ENCODE measurements around the gene SSH2. TPM values are rescaled to one million over a fixed set of nuclear protein-coding genes. Genes with fewer than 3 reads are reported as not detected.

Gene SSH2
- total RNA-seq, 4 donors from 2014 or later = 20.7 to 31.1 (median 23.1) TPM

DNA sequence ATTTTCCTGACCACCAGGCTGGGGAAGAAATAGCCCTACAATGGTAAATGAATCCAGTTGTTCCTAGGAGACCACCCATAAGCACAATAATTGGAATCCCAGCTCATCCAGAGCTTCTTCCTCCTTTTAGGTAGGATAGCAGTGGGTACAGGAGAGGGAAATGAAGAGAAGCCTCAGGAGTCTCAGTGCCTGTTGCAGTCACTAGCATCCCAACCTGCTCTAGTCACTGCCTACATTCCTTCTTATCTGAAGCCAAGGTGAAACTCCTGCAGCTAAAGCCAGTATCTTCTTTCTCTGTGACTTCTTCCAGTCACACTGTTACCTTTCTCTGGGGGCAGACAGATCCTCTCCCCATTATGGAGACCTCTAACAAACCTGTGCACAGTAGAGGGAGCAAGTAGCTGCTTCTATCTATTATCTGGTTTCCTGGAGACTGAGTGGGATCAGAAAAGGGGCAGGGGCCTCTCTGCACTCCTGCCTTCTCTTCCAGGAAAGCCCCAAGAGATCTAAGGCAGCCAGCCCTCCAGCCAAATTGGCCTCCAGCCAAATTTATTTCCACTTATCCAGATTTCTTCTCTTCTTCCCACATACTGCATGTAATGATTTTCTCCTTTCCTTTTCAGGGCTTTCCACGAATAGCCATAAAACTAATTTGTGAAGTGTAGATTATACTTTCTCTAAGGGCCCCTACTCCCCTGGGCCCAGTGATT lies 85.5 kb downstream of the SSH2 start:
- H3K36me3 ChIP-seq = no peaks in the 10 kb centered on the region
- intact Hi-C loops (cut with DNase I) = no loop called here
- H3K4me1 ChIP-seq = peaks cover 0 to 11% (median 4%) of the 10 kb centered on the region in 4 donors
- TF ChIP-seq POLR2A (IDR thresholded peaks at IDR 0.05; ENCODE audit: low read depth) (no peak), POLR2AphosphoS5 (IDR thresholded peaks at IDR 0.05) (no peak), EP300 (IDR thresholded peaks at IDR 0.05) (no peak)
- TF ChIP-seq, protein P1, sequence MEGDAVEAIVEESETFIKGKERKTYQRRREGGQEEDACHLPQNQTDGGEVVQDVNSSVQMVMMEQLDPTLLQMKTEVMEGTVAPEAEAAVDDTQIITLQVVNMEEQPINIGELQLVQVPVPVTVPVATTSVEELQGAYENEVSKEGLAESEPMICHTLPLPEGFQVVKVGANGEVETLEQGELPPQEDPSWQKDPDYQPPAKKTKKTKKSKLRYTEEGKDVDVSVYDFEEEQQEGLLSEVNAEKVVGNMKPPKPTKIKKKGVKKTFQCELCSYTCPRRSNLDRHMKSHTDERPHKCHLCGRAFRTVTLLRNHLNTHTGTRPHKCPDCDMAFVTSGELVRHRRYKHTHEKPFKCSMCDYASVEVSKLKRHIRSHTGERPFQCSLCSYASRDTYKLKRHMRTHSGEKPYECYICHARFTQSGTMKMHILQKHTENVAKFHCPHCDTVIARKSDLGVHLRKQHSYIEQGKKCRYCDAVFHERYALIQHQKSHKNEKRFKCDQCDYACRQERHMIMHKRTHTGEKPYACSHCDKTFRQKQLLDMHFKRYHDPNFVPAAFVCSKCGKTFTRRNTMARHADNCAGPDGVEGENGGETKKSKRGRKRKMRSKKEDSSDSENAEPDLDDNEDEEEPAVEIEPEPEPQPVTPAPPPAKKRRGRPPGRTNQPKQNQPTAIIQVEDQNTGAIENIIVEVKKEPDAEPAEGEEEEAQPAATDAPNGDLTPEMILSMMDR (IDR thresholded peaks at IDR 0.05) = no peak
- H3K27me3 ChIP-seq = no peaks in the 10 kb centered on the region
- 66% methylated on average over 1 of the region's 1 CpG for WGBS
- H3K9me3 ChIP-seq = no peaks in the 10 kb centered on the region
- no peak overlapping the region for H3K4me3 ChIP-seq
- no peak overlapping the region for H3K27ac ChIP-seq (replicated peaks in 1 of 4)
- DNase-seq (ENCODE audit: extremely low spot score) = no peak

DNA sequence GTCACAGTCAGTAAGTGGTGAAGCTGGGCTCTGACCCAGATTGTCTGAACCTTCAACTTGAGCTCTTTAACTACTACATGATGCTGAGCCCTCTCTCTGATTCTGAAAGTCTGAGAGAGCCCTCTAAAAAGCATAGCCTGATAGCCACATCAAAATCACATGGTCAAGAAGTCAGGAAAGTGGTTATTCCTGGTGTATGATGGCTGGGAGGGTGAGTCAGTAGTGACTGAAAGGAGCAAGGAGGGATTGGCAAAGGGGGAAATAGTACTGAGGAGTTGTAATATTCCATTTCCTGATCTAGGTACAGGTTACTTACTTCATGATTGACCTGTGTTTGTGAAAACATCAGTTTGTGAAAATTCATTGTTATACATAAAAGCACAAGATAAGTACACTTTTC lies 89.1 kb downstream of the SSH2 start:
- Histone ChIP-seq H3K4me3 (no peak overlapping the region), H3K9me3 (no peaks in the 10 kb centered on the region), H3K27me3 (no peaks in the 10 kb centered on the region), H3K36me3 (no peaks in the 10 kb centered on the region), H3K4me1 (peaks cover 4 to 12% (median 7%) of the 10 kb centered on the region in 4 donors), H3K27ac (replicated peaks in 1 of 4) (no peak overlapping the region)
- intact Hi-C loops (cut with DNase I) = no loop called here
- no peak for DNase-seq (ENCODE audit: extremely low spot score)
- TF ChIP-seq POLR2A (IDR thresholded peaks at IDR 0.05; ENCODE audit: low read depth) (no peak), EP300 (IDR thresholded peaks at IDR 0.05) (no peak), POLR2AphosphoS5 (IDR thresholded peaks at IDR 0.05) (no peak)
- TF ChIP-seq, protein P1 (IDR thresholded peaks at IDR 0.05) = no peak

DNA sequence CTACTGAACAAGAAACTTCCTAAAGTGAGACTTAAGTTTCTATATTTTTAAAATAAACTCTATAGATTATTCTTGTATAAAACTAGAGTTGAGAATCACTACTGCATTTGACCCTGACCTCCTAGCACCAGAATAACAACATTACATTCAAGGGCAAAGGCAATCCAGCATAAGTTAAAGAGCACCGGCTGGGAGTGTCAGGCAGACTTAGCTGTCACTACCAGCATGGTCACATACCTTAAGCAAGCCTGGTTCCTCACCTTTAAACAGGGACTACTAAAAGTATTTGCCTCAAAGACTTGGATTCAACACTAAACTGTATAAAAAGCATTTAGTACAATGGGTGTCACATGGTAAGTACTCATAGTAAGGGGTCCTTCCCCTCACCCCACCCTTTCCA lies 90.4 kb downstream of the SSH2 start:
- Histone ChIP-seq H3K27me3 (no peaks in the 10 kb centered on the region), H3K4me1 (peaks cover 2 to 12% (median 9%) of the 10 kb centered on the region in 4 donors), H3K27ac (replicated peaks in 1 of 4) (no peak overlapping the region), H3K36me3 (no peaks in the 10 kb centered on the region), H3K9me3 (no peaks in the 10 kb centered on the region), H3K4me3 (no peak overlapping the region)
- intact Hi-C loops (cut with DNase I) = no loop called here
- no peak for DNase-seq (ENCODE audit: extremely low spot score)
- TF ChIP-seq EP300 (IDR thresholded peaks at IDR 0.05) (no peak), POLR2AphosphoS5 (IDR thresholded peaks at IDR 0.05) (no peak), POLR2A (IDR thresholded peaks at IDR 0.05; ENCODE audit: low read depth) (no peak)
- TF ChIP-seq, protein P1 (IDR thresholded peaks at IDR 0.05) = no peak
- WGBS = 89% methylated on average over 1 of the region's 1 CpG

DNA sequence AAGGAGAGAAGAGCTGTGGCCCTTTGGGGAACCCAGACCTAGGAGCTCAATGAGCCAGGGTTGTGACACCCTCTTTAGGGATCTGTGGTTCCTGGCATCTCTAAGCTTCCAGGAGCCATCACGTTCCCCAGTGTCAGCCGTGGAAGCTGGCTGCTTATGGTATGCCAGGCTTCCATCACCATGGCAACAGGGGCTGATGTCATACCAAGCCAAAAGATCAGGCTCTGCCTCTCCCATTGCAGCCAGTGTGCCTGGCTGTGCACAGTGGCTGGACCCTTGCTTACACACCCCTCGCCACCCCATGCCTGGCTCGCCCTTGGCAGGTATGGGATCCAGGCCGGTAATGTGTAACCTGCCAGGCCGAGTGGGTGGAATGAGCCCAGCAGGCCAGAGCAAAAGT lies 91.1 kb downstream of the SSH2 start:
- no peak for DNase-seq (ENCODE audit: extremely low spot score)
- H3K9me3 ChIP-seq = no peaks in the 10 kb centered on the region
- 77% methylated on average over 2 of the region's 6 CpGs for WGBS

More for the DNA sequence above, 91.1 kb downstream of the SSH2 start:
- intact Hi-C loops (cut with DNase I) = no loop called here
- H3K27me3 ChIP-seq = no peaks in the 10 kb centered on the region
- peaks cover 0 to 12% (median 9%) of the 10 kb centered on the region in 4 donors for H3K4me1 ChIP-seq
- H3K36me3 ChIP-seq = no peaks in the 10 kb centered on the region
- TF ChIP-seq, protein P1 (IDR thresholded peaks at IDR 0.05) = no peak
- TF ChIP-seq EP300 (IDR thresholded peaks at IDR 0.05) = no peak
- no peak for TF ChIP-seq POLR2AphosphoS5 (IDR thresholded peaks at IDR 0.05)
- TF ChIP-seq POLR2A (IDR thresholded peaks at IDR 0.05; ENCODE audit: low read depth) = no peak
- no peak overlapping the region for H3K4me3 ChIP-seq
- H3K27ac ChIP-seq (replicated peaks in 1 of 4) = no peak overlapping the region
